GM19351 (cell line): Measurements from ENCODE around the gene FKBP15.

Experiments
- ATAC-seq: cut with Tn5 transposase; IDR thresholded peaks from one replicate; pipeline ENCODE4 v1.9.1; 2021; ENCODE audit warnings: mild to moderate bottlenecking, moderate library complexity; ENCODE audit not compliant: unreplicated experiment

Gene FKBP15

DNA sequence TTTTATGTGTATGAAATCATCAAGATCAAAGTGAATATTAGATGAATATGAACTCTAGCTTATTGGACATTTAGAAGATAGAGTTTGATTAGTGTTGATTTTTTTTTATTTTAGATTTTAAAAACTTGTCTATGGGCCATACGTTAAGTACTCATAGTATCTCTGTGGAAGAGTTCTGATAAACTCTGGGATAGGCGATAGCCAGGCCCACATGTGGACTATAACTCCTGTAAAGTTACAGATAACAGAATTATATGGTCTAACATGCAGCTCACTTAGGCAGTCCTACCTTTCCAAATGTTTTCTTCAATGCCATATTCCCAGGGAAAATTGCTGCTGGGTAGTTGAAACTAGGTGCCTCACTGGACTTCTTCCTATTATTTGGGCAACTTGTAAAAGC lies 10.6 kb upstream of the FKBP15 start:
- ATAC-seq = no peak

DNA sequence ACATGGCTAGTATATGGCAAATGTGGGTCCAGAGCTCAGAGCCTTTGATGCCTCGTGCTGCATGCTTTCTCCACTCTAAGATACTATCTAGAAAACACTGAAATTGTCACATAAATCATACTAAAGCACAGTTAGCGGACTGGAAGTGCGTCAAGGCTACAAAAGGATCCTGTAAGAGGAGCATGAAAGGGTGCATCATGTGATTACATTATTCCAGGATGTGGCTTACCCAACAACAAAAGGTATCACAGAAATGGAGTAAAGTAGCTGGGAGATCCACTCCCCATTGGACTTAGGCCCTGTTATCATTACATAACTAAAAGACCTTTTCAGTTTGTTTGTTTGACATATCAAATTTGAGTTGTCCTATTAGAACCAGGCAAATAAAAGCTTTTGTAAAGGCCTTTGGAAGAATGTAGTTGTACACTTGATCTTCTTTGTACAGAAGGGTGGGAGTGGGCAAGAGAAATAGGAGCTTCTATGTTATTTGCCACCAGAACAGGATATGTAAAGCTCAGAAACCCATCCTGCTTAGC lies 7.1 kb upstream of the FKBP15 start:
- no peak for ATAC-seq

DNA sequence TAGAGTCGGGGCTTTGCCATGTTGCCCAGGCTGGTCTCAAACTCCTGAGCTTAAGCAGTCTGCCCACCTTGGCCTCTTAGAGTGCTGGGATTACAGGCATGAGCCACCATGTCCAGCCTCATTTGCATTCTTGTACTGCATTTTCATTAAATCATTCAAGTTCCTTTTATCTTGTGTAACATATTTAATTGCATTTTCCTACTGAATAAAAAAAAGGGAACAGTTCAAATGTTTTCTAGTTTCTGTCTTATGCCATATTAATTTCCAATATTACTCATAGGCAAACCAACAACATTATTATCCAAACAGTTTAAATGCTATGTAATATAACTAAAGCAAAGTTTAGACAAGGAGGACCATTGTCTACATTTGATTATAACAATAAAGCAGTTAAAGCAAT lies 6.4 kb upstream of the FKBP15 start:
- no peak for ATAC-seq

DNA sequence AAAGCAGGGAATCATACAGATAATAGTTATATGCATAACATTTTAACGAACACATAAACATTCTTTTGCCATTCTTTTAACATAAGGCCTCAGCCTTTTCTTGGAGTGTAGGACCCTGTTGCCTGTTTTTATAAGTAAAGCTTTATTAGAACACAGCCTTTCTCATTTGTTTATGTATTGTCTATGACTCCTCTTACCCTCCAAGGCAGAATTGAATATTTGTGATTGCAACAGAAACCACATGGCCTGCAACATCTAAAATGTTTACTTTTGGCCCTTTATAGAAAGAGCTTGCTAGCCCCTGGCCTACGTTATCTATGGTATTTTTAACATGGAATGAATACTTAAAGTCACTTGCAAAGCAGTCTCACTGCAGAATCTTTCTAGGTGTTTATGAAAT lies 2.9 kb upstream of the FKBP15 start:
- ATAC-seq = no peak

DNA sequence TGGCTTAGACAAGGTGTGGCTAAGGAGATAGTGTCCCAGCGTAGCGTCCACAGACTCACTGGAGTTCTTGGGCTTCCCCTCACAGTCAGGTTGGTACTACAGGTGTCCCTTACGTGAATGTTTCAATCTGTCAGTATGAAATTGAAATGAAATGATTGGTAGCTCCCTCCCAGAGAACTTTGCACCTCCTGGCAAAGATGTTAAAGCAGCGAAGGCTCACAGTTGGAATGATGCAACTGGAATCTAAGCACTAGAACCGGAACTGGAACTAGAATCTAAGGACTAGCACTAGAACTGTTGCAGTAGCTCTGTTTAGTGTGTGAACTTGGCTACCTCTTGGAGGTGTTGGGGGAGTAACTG lies 1.4 kb upstream of the FKBP15 start:
- no peak for ATAC-seq

DNA sequence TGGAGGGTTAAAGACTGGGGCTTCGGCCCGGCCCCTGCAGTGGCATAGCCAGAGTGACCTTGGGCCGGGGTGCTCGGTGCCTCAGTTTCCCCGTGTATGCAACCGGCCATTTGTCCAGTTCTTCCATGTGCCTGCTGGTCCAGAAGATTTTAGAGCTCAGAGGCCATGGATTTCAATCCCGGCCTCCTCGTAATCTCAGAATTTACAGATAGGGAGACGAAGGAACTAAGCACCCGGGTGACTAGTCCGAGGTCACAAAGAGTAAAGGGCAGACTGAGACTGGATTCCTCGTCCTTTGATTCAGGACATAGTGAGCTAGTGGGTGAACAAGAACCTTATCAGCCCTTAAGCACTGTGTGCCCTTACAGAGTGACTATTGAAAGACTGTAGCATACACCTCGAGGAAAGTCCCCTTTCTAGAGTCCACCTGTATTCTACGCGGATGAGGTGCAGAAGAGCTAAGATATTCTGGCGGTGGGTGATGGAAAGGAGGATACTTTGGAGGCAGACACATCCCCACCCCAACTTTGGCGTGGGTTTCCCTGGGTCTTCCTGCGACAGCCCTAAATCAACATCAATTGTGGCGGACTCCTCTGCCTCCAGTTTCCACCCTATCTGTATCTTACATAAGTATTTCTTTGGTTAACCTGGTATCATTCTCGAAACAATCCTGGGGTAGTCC lies 864 bp upstream of the FKBP15 start:
- no peak for ATAC-seq

DNA sequence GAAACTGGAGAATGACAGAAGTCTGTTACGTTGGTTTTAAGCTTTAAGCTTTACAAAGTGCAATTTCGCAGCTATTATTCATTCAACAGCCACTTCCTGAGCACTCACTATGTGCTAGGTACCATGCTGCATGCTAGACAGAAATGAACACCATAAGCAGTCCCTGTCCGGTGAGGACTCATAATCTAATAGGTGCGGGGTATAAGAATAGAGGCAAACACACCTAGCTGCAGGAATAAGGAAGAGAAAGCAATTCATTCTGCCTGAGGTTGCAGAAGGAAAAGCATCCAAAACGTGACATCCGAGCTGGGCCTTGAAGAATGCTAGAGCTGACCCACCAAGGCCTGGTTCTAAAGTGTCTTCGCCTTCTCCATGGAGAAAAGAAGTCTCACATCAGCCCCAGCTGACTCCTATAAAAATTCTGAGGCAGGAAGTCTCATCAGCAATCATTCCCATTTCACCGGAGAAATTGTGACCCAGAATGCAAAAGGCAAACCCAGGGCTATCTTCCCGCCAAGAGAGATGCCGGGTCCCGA lies 542 bp downstream of the FKBP15 start:
- ATAC-seq = no peak

DNA sequence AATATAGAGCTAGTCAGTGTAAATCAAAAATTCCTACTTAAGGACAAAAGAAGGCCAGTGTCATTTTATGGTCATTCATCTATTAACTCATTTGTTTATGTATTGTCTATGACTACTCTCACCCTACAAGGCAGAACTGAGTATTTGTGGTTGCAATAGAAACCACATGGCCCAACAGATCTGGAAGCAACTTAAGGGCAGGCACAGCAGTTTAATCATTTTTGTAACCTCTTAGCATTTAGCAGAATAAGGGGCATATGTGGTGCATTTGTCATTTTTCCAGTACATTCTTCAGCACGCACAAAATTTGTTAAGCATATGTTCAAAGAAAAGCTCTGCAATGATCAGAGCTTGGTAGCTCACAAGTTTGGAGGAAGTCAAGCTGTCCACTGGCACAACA lies 1.1 kb downstream of the FKBP15 start:
- ATAC-seq = peak; percentile 62

DNA sequence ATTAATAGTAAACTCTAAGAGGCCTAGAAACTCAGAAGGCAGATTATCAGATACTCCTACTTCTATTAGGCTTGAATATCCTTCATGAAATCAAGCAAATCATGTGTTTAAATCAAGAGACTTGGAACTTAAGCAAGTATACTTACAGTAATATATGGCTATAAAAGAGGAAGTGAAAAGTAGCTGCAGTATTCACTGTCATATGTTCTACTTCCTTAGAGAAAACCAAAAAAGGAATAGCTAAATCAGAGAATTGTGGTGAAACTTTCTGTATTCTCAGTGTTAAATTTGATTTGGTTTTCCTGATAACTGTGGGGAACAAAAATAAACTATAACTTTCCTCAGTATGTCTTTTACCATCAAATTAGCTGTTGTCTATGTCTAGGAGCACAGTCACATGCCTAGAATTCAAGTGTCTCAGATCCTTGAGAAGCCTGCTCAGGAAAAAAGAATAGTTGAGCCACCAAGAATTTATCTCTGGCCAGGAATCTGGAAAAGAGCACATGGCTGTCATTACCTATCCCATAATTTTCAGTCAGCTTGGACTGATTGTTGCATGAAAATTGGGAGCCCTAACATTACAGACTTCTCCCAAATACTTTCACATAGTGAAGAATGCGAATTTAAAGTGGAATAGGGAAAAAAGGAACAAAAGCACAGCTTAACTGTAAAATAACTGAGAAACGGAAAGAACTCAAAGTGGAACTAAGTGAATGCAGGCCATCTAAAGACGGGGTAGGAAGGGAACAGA lies 1.7 kb downstream of the FKBP15 start:
- ATAC-seq = peak; percentile 43

DNA sequence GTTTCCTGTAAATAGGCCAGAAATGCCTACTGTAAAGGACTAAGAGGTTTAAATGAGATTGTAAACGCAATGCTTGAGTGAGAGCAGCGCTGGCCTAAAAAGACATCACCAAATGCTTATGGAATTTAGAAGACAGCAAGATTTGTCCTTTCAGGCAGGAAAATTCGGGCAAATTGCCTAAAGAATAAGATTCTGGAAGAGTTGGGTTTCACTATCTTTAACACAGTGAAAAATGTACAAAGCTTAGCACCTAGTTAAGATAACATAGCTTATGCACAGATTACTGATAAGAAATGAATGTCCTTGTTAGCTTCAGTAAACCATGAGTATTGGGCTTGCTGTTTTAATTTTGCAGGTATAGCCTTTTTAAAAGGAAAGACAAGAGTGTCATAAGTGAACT lies 4.7 kb downstream of the FKBP15 start:
- ATAC-seq = no peak

DNA sequence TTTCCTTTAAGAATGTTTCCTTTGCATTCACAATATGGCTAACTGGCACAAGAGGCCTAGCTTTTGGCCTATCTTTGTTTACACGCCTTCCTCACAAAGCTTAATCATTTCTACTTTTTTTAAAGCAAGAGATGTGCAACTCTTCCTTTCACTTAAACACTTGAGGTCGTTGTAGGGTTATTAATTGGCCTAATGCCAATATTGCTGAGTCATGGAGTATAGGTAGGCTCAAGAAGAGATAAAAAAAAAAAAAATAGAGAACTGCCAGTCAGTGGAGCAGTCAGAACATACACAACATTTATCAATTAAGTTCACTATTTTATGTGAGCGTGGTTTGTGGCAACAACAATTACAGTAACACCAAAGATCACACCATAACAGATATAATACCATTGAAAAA lies 5.9 kb downstream of the FKBP15 start:
- ATAC-seq = no peak

DNA sequence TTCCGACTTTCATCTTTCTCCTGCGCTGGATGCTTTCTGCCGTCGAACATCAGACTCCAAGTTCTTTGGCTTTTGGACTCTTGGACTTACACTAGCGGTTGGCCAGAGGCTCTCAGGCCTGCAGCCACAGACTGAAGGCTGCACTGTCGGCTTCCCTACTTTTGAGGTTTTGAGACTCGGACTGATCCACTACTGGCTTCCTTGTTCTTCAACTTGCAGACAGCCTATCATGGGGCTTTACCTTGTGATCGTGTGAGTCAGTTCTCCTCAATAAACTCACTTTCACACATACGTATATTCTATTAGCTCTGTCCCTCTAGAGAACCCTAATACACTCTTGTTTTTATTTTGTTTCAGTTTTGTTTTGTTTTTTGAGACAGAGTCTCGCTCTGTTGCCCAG lies 10.3 kb downstream of the FKBP15 start:
- peak; percentile 57 for ATAC-seq

DNA sequence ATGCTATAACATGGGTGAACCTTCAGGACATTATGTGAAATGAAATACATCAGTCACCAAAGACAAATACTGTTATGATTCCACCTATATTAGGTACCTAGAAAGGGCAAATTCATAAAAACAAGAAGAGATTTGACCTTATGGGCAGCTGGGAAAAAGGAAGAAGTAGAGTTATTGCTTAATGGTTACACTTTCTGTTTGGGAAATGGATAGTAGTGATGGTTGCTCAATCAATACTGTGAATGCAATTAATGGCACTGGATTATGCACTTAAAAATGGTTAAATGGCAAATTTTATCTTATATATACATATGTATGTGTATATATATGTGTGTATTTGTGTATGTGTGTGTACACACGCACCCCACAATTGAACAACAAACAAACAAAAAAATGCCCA lies 15.2 kb downstream of the FKBP15 start:
- ATAC-seq = no peak

DNA sequence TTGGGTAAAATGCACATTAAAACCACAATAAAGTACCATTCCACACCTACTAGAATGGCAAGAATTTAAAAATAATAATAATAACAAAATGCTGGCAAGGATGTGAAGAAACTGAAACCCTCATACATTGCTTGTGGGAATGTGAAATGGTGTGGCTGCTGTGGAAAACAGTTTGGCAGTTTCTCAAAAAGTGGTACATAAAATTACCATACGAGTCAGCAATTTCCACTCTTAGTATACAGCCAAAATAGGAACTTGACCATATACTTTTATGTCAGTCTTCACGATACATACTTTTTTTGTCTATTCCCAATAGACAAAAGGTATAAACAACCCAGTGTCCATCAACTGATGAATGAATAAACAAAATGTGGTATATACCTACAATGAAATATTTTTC lies 15.6 kb downstream of the FKBP15 start:
- no peak for ATAC-seq

DNA sequence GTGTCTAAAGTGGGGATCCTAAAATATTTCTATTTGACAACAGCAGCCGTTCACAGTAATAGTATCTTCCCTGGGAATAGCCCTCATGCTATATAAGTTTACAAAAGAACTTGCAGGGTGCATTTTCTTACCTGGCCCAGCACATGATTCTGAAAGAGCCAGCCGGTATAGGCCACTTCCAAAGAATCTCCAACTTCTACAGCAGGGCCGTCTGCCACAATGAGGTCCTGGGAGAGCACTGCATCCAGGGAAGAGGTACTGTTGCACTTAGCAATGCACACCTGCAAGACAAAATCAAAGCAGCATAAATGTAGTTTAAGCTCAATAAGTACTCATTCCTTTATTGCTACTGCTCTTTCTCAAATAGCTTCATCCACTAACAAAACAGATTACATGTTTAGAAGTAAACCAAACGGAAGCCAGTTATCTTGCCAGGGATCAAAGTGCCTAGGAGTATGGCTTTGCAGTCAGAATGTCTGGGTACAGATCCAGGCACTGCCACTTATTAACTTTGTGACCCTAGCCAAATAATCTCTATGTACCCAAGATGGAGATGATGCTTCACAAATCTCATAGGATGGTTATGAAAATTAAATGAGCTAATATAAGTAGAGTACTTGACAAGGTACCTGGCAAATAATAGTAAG lies 21.3 kb downstream of the FKBP15 start:
- no peak for ATAC-seq

DNA sequence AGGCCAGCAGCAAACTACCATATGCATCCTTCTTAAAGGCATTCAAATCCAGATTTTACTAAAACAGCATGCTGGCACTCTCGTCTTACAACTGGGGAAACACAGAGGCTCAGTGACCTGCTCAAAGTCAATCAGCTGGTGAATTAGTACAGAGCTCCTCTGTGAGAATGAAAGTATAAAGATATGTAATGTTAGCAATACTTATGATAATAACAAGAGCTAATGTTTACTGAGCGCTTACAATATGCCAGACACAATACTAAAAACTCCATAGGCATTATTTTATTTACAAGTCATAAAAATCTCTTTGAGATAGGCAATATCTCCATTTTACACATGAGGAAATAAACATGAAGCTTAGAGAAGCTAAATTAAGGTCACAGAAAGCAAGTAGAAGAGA lies 28.6 kb downstream of the FKBP15 start:
- no peak for ATAC-seq

DNA sequence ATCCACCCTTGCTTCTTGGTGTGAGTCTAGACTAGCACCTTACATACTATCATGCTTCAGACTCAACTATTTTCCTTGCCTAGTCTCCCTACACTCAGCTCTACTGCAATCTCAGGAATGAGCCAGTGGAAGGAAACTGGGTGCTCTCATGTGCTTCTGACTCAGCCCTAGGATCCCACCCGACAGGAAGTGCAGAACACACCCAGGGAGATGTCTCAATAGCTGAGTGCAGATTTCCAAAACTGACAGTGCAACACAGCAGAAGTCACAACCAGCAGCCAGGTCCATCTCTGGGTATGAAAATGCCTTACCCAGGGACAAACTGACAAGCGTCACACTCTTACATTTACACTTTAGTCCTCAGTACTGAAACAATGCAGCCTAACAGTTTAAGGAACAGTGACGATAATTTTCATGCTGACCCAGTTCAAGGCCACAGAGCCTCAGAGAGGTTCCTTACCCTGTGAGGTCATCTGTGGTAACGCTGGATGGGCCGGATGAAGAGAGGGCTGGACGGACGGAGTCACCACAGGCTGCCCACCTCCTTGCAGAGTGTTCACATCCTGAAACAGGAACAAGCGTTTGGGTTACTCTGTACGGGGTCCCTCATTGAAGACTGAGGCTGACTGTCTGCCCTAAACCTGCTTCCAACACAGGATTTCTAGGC lies 33.0 kb downstream of the FKBP15 start:
- ATAC-seq = no peak

DNA sequence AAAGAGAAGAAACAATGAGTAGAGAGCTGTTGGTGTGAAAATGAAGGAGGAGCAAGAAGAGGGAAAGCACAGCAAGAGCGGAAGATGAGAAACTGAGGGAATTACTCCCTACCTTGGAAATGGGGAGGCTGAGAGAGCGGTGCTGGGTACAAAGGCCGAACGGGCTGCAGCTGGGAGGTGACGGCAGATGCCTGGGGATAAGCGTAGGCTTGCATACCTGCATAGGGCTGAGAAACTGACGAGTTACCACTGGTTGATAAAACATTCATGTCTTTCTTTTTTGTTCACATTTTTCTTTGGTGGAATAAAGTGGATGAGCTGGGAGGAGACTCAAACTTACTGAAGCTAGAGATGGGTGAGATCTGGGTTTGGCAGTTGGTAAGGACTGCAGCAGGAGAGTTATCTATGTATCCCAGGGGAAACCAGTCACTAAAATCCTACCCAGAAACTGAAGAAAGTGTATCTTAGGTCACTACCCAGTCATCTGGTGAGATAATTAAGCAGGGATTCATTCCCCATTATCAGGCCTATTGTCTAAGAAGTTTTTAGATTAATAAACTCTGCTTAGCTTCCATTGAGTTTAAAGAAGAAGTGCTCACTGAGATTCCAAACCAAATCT lies 34.8 kb downstream of the FKBP15 start:
- ATAC-seq = no peak

DNA sequence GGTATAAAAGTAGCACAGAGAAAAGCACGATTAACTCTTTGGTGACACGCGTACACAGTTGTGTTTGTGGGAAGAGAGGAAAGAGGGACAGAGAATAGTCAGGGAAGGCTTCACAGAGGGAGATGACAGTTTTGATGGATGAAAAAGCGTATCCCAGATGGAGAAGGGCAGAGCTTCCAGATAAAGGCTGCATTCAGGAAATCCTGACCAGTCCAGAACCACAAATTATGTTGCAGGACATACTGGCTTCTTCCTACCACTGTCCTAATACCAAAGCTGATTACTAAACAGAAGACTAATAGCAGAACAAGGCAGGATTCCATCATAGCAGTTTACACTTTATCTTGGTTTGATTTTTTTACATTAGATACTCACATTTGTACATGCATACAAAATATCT lies 35.8 kb downstream of the FKBP15 start:
- no peak for ATAC-seq

DNA sequence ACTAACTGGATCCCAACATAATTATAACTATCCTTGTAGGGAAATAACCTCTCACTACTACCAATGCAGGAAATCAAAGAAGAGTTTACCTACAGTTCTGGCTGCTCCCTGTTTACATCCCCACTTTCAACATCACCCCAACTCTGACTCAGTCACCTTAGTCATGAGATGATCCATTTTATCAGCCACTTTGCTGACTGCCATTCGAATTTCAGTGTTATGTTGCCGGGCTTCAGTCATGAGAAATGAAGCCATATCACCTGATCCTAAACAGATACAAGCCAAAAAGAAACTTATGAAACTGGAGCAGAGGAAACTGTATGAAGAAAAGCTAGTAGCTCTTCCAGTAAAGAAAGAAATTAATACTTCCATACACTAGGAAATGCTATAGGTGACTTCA lies 36.5 kb downstream of the FKBP15 start:
- ATAC-seq = no peak

DNA sequence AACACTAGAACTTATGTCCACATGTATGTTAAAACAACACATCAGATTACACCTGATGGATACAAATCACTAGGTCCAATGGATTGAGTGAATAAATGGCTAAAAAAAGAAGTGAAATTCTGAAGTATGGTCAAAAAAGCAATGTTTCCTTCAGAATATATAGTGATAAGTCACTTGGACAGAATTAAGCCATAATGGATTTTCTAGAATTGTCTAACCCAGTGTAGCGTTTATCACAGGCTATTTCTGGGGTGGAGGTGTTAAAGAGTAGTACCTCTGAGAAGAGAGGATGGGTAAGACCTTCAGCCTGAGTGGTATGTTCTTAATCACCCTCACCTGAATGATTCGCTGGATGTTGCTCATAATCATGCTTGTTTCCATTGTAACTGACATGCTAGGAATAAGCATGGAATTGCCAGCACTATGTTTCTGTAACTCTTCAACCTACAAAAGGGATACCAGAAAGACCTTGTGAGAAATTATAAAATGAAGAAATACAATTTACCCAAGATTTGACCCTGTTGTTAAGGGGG lies 37.1 kb downstream of the FKBP15 start:
- no peak for ATAC-seq
